SK-N-MC (cell line): ENCODE results near the gene CACNA1H.

Experiments used
- DNase-seq: peaks from one replicate; pipeline ENCODE4 v3.0.0-alpha.2; 2011; ENCODE audit warnings: low read depth, low spot score
- H3K27ac ChIP-seq: fragments of 200-600 bp; sonication (generic); 2 replicates; pipeline ENCODE4 v1.5.1; 2016; ENCODE audit warnings: mixed run types
- H3K36me3 ChIP-seq: fragments of 200-600 bp; sonication (generic); 2 replicates; pipeline ENCODE4 v1.6.1; 2017; ENCODE audit warnings: antibody characterized with exemption, low read length, mixed read lengths; ENCODE audit not compliant: insufficient read depth
- H3K4me3 ChIP-seq: fragments of 200-600 bp; sonication (generic); 2 replicates; pipeline ENCODE4 v1.5.1; 2016
- H3K9ac ChIP-seq: fragments of 200-600 bp; sonication (generic); 2 replicates; pipeline ENCODE4 v1.8.0; 2017; ENCODE audit warnings: mixed run types, mixed read lengths; ENCODE audit not compliant: insufficient read length
- H3K9me3 ChIP-seq: fragments of 200-600 bp; sonication (generic); 2 replicates; pipeline ENCODE4 v1.6.1; 2017; ENCODE audit warnings: low read depth, mild to moderate bottlenecking, antibody characterized with exemption, low read length, moderate library complexity, mixed read lengths
- EZH2 ChIP-seq: fragments of 200-600 bp; sonication (generic); IDR thresholded peaks from one replicate; pipeline ENCODE4 v1.6.1; 2017; ENCODE audit warnings: antibody characterized with exemption
- FOXP2 ChIP-seq: optimal IDR thresholded peaks from 2 replicates; pipeline ENCODE3; 2011; ENCODE audit warnings: mild to moderate bottlenecking, moderate library complexity; ENCODE audit not compliant: insufficient read depth; ENCODE audit errors: extremely low read length, control extremely low read depth
- POLR2AphosphoS5 ChIP-seq: IDR thresholded peaks from 2 replicates; pipeline ENCODE4 v1.6.1; 2012; ENCODE audit warnings: mild to moderate bottlenecking, low read depth, low read length, borderline replicate concordance

The CACNA1H gene

GRCh38 chr16:1133810-1134520 is 18.9 kb upstream of the CACNA1H start:
- no peak for TF ChIP-seq POLR2AphosphoS5
- no peak for TF ChIP-seq EZH2
- TF ChIP-seq FOXP2: no peak

GRCh38 chr16:1134776-1135458 is 18.0 kb upstream of the CACNA1H start:
- TF ChIP-seq FOXP2: no peak
- no peak for TF ChIP-seq POLR2AphosphoS5
- no peak for TF ChIP-seq EZH2
- no peak overlapping the region for H3K27ac ChIP-seq
- no peaks in the 10 kb centered on the region for H3K36me3 ChIP-seq
- H3K9ac ChIP-seq: no peak overlapping the region
- no peaks in the 10 kb centered on the region for H3K9me3 ChIP-seq
- no peak for DNase-seq
- H3K4me3 ChIP-seq: no peak overlapping the region

More at GRCh38 chr16:1133810-1134520, 18.9 kb upstream of the CACNA1H start:
- DNase-seq: no peak
- H3K9me3 ChIP-seq: no peaks in the 10 kb centered on the region
- H3K9ac ChIP-seq: no peak overlapping the region
- H3K27ac ChIP-seq: no peak overlapping the region
- H3K36me3 ChIP-seq: no peaks in the 10 kb centered on the region
- no peak overlapping the region for H3K4me3 ChIP-seq

- DNase-seq: no peak
- H3K36me3 ChIP-seq: no peaks in the 10 kb centered on the region
- TF ChIP-seq POLR2AphosphoS5 (no peak), EZH2 (no peak), FOXP2 (no peak)
- H3K27ac ChIP-seq: no peak overlapping the region
- H3K4me3 ChIP-seq: no peak overlapping the region
- H3K9me3 ChIP-seq: no peaks in the 10 kb centered on the region
- H3K9ac ChIP-seq: no peak overlapping the region
These were observed 17.5 kb upstream of the CACNA1H start for GRCh38 chr16:1135459-1135825.

- Histone ChIP-seq H3K27ac (no peak overlapping the region), H3K9me3 (no peaks in the 10 kb centered on the region), H3K36me3 (no peaks in the 10 kb centered on the region), H3K4me3 (no peak overlapping the region), H3K9ac (no peak overlapping the region)
- DNase-seq: no peak
- TF ChIP-seq EZH2 (no peak), FOXP2 (no peak), POLR2AphosphoS5 (no peak)
These were observed 15.3 kb upstream of the CACNA1H start for GRCh38 chr16:1137604-1138003.

GRCh38 chr16:1140582-1141162 is 12.2 kb upstream of the CACNA1H start:
- TF ChIP-seq EZH2: no peak
- TF ChIP-seq FOXP2: no peak
- TF ChIP-seq POLR2AphosphoS5: no peak
- H3K4me3 ChIP-seq: no peak overlapping the region

GRCh38 chr16:1141191-1141590 is 11.7 kb upstream of the CACNA1H start:
- no peaks in the 10 kb centered on the region for H3K36me3 ChIP-seq
- no peaks in the 10 kb centered on the region for H3K9me3 ChIP-seq

More at GRCh38 chr16:1140582-1141162, 12.2 kb upstream of the CACNA1H start:
- Histone ChIP-seq H3K9me3 (no peaks in the 10 kb centered on the region), H3K9ac (no peak overlapping the region), H3K36me3 (no peaks in the 10 kb centered on the region), H3K27ac (no peak overlapping the region)
- no peak for DNase-seq

GRCh38 chr16:1141716-1142115 is 11.2 kb upstream of the CACNA1H start:
- no peaks in the 10 kb centered on the region for H3K9me3 ChIP-seq
- no peak overlapping the region for H3K27ac ChIP-seq
- H3K36me3 ChIP-seq: no peaks in the 10 kb centered on the region
- DNase-seq: no peak
- H3K9ac ChIP-seq: no peak overlapping the region
- TF ChIP-seq FOXP2 (no peak), POLR2AphosphoS5 (no peak), EZH2 (no peak)
- H3K4me3 ChIP-seq: no peak overlapping the region

More at GRCh38 chr16:1141191-1141590, 11.7 kb upstream of the CACNA1H start:
- H3K27ac ChIP-seq: no peak overlapping the region
- no peak for TF ChIP-seq FOXP2
- TF ChIP-seq EZH2: no peak
- TF ChIP-seq POLR2AphosphoS5: no peak
- DNase-seq: no peak
- no peak overlapping the region for H3K4me3 ChIP-seq
- H3K9ac ChIP-seq: no peak overlapping the region

- Histone ChIP-seq H3K36me3 (no peaks in the 10 kb centered on the region), H3K27ac (no peak overlapping the region), H3K9ac (no peak overlapping the region), H3K4me3 (no peak overlapping the region), H3K9me3 (no peaks in the 10 kb centered on the region)
- TF ChIP-seq EZH2 (no peak), FOXP2 (no peak), POLR2AphosphoS5 (no peak)
- DNase-seq: no peak
These were observed 10.0 kb upstream of the CACNA1H start for GRCh38 chr16:1142911-1143310.
